ENCODE measurements around the gene NTHL1. TPM values are rescaled to one million over a fixed set of nuclear protein-coding genes. Genes with fewer than 3 reads are reported as not detected.

NTHL1 gene
- total and polyA plus RNA-seq, 2 experiments from 2014 or later = 84.6 to 87.9 TPM

- TF ChIP-seq ZNF462 (CRISPR knock-in tag; IDR thresholded peaks at IDR 0.05) (no peak), CREB1 (CRISPR knock-in tag; IDR thresholded peaks at IDR 0.05; ENCODE audit: low read depth) (no peak), EZH2 (IDR thresholded peaks at IDR 0.05; ENCODE audit: low read depth, unreplicated experiment) (no peak), STAT1 (IDR thresholded peaks at IDR 0.05; ENCODE audit: unreplicated experiment) (no peak), EZH2phosphoT487 (IDR thresholded peaks at IDR 0.05; ENCODE audit: unreplicated experiment) (no peak), JUNB (IDR thresholded peaks at IDR 0.05; ENCODE audit: unreplicated experiment) (no peak), ETS1 (IDR thresholded peaks at IDR 0.05) (no peak), POLR2AphosphoS5 (IDR thresholded peaks at IDR 0.05; ENCODE audit: low read depth) (no peak), ZNF331 (CRISPR knock-in tag; IDR thresholded peaks at IDR 0.05; ENCODE audit: low read depth) (no peak), NANOG (IDR thresholded peaks at IDR 0.05; ENCODE audit: borderline replicate concordance) (no peak), ZNF114 (CRISPR knock-in tag; IDR thresholded peaks at IDR 0.05) (no peak), CTCF (conservative IDR thresholded peaks at IDR 0.05; ENCODE audit: low read depth in 2 of 2) (no peak), REST (IDR thresholded peaks at IDR 0.05; ENCODE audit: unreplicated experiment) (no peak)
- H3K4me1 Mint-ChIP-seq = no peaks in the 10 kb centered on the region
- no peaks in the 10 kb centered on the region for H3K9me3 Mint-ChIP-seq
- Histone ChIP-seq H4K20me1 (replicated peaks; ENCODE audit: insufficient read depth) (no peaks in the 10 kb centered on the region; the same call in 1 of the 2 replicates), H3K27ac (ENCODE audit: low read depth) (no peak overlapping the region), H3K4me1 (ENCODE audit: insufficient read depth) (no peaks in the 10 kb centered on the region), H3F3A (replicated peaks; ENCODE audit: low read depth) (no peaks in the 10 kb centered on the region), H2AFZ (no peak overlapping the region), H3K36me3 (ENCODE audit: insufficient read depth) (no peaks in the 10 kb centered on the region), H3K4me3 (no peak overlapping the region), H3K27me3 (ENCODE audit: insufficient read depth) (no peaks in the 10 kb centered on the region), H3K9me2 (ENCODE audit: insufficient read depth) (no peaks in the 10 kb centered on the region), H3K79me2 (replicated peaks; ENCODE audit: insufficient read depth) (no peaks in the 10 kb centered on the region), H3K4me2 (no peak overlapping the region)
- no peak overlapping the region for H3K27ac Mint-ChIP-seq
- ATAC-seq (no peak), DNase-seq (ENCODE audit: low spot score) (no peak)
- no peak overlapping the region for H3K4me3 Mint-ChIP-seq
- H3K36me3 Mint-ChIP-seq (ENCODE audit: low read depth) = peaks cover 12% of the 10 kb centered on the region; the same call in 2 of the 3 replicates
- peaks cover 12% of the 10 kb centered on the region for H3K27me3 Mint-ChIP-seq (ENCODE audit: insufficient read depth, low read depth, poor library complexity)
Measured at GRCh38 chr16:2060346-2060745, 12.7 kb upstream of the NTHL1 start.

All from GM23338 (cell line).